OCI-LY7 (cell line): Measurements from ENCODE around the gene FOXL1.

Experiments
- EZH2phosphoT487 ChIP-seq: fragments of 200-600 bp; sonication (generic); IDR thresholded peaks from 2 replicates; pipeline ENCODE4 v1.6.1; 2018; ENCODE audit warnings: low read depth, borderline replicate concordance, mild to moderate bottlenecking, mixed run types, antibody characterized with exemption, low read length, moderate library complexity, mixed read lengths
- TF ChIP-seq, protein P1 (sequence below): fragments of 200-600 bp; sonication (generic); conservative IDR thresholded peaks from 2 replicates; pipeline ENCODE4 v1.5.1; 2014; ENCODE audit warnings: mild to moderate bottlenecking, antibody characterized with exemption, low read length, moderate library complexity, mixed read lengths

DNA sequence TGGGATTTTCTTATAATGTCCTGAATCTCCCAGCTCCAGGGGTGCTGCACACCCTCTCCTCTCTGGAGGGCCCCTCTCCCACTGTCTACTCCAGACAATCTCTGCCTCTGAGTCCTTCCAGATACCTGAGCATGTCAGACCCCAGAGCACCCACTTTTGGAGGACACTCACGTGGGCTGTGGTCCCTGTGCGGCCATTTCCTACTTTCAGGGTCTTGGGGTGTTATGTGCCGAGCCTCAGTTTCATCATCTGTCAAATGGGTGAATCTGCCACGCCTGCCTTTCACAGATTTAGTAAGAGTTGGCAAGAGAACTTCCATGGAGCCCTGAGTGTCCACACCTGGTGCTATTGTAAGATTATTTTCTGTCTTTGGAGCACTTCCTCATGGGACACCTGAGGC, 3.7 kb upstream of the FOXL1 start:
- TF ChIP-seq, protein P1, sequence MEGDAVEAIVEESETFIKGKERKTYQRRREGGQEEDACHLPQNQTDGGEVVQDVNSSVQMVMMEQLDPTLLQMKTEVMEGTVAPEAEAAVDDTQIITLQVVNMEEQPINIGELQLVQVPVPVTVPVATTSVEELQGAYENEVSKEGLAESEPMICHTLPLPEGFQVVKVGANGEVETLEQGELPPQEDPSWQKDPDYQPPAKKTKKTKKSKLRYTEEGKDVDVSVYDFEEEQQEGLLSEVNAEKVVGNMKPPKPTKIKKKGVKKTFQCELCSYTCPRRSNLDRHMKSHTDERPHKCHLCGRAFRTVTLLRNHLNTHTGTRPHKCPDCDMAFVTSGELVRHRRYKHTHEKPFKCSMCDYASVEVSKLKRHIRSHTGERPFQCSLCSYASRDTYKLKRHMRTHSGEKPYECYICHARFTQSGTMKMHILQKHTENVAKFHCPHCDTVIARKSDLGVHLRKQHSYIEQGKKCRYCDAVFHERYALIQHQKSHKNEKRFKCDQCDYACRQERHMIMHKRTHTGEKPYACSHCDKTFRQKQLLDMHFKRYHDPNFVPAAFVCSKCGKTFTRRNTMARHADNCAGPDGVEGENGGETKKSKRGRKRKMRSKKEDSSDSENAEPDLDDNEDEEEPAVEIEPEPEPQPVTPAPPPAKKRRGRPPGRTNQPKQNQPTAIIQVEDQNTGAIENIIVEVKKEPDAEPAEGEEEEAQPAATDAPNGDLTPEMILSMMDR = no peak
- no peak for TF ChIP-seq EZH2phosphoT487
